CD4-positive, alpha-beta T cell treated with Interleukin-6 at 100 ng/mL for 8 hours (primary cell): ENCODE data around the gene SLC23A2.
"Not testable (repeated sequence)": the region's sequence is repeated elsewhere in the genome, so short reads cannot be mapped to it uniquely, and the experiment has no call there.

ENCODE experiments used
- DNase-seq: peaks from one replicate; pipeline ENCODE4 v3.0.0-alpha.2; 2020; ENCODE audit warnings: mixed read lengths, low spot score

Gene SLC23A2

DNA sequence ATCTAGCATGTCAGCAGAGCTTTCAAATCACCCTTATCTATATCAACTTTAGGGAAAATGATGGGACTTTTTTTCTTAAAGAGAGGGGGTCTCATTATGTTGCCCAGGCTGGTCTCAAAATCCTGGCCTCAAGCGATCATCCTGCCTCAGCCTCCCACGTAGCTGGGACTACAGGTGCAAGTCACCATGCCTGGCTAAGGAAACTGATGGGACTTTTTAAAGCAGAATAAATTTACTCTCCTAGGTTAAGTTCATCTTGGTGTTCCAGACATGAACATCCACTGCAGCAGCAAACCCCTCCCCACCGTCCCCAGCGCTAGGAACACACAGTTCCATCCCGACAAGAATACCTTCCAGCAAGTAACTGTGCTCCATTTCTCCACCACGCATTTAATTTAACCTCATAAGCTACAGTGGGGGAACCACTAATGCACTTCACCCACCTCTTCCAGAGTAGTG, 64.9 kb downstream of the SLC23A2 start:
- DNase-seq: no peak

DNA sequence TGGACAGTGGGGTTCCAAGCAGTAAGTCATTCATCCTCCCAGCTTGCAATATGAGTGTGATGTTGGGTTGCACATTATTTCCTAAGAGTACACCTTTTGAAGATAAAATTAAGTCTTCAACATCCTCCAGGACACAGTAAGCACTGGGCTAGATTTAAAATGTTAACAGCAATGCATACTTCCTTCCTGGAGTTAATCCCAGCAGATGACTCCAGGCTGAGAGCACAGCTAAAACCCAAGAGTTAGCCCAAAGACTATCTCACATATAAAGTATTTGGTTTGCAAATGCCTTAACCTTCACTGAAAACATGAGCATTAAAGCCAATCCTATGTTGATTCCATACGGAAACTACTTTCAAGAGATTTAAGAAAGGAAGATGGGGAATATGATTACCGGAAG, 69.2 kb downstream of the SLC23A2 start:
- DNase-seq: no peak

DNA sequence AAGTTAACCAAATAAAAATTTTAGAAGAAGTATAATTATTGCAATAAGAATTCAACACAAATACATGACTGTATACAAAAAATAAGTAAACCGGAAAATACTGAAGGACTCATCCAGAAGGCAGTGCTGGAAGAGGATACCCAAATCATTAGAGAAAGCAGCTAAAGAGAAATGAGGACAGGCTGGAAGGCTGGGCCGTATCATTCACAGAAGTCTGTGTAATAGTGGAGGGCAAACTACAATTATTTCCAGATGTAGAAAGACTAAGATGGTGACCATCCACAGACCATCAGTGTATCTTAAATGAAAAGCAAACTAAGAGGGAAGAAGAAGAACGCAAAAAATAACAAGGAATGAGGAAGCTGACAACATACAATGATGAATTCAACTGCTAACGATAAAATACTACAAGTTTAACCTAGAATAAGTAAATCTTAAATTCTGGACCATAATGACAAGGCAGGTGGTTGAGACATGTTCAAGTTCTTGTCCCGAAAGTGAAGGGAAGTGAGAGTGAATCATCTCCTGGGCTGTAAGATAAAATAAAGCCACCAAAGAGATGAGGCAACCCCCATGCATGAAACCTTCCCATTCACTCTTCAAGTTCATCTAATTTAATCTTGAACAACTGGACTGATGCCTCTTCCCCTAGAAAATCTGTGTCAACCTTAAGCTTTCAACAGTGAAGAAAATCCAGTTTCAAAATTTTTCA, 71.5 kb downstream of the SLC23A2 start:
- no peak for DNase-seq

DNA sequence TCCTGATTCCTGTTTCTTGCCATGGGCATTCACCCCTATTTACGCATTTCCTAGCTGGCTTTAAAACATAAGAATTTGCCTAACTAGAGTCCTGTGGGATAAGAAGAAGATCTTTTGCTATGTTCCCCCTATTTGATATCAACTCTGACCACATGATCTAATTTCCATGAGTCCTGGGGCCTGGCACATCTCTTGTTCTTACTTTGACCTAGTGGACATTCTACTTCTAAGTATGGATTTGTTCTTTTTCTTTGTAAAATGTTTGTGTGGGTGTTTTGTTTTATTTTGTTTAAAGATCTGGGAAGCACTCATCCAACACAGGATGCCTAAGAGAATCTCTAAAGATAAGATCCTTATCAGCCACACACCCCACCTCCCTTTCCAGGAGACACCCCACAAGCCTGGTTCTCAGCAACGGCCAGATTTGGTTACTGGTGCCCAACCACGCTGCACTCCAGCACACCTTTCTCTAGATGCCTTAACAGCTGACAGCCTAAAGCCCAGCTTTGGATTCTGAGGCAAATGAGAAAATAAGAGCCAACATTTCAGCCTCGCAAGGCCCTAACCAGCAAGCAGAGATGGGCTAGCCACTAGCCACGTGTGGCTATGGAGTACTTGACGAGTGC, 74.7 kb downstream of the SLC23A2 start:
- no peak for DNase-seq

DNA sequence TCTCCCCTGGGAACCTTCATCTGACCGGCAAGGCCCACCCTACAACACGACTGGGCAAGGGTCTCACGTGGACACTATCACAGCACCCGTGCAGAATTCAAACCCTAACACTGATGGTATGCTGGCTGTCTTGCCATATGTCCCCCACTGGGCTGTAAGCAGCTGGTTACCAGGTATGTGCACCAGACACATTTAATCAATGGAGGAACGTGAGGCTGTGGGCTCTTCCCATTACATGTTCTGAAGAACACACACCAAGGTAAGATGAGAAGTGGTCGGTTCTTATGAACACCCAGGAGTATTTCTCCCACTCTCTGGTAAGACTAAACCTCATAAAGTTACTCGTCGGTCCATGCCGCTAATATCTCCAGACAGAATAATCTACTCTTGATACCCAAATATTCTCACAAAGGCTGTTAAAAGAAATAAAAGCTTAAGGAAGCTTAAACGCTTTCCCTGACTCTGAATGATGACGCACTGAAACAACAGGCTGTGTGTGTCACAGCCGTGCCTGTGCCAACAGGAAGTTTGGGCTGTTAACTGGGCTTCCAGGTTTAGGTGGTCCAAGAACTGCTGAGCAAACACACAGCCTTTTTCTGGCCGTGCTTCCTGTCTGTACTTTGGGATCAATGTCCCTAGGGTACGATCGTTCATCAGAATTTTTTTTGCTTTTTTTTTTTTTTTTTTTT, 75.3 kb downstream of the SLC23A2 start:
- DNase-seq: no peak

DNA sequence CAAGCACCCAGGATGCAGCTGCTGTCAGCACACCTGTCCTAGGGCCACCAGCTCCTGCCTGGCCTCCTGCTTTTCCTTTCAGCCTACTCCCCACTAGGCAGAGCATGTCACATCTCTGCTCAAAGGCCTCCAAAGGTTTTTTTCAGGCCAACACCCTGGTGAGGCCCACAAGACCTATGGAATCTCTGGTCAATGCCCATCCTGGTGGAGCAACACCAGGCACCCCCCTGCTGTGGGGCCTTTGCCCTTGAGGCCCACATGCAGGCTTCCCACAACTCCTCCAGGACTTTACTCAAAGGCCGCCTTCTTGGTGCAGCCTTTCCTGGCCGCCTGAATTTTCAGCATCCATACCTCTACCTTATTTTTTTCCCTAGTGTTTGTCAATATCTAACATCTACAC, 76.9 kb downstream of the SLC23A2 start:
- no peak for DNase-seq

DNA sequence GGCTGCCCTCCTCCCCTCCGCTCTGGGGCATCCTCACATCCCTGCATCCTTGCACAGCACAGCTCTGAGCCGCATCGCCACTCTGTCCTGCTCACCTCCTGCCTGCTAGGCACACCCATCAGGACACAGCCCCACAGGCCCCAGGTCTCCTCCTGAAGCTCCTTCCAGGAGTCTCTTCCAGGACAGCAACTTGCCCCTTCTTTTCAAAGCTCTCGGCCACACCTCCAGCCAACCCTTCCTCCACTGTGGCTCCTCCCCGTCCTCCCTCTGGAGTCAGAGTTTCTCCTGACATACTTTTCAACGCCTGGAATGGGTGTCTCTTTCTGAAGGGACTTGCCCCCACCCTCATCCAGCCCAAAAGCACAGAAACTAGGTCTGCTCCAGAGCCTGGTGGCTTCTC, 77.3 kb downstream of the SLC23A2 start:
- no peak for DNase-seq

DNA sequence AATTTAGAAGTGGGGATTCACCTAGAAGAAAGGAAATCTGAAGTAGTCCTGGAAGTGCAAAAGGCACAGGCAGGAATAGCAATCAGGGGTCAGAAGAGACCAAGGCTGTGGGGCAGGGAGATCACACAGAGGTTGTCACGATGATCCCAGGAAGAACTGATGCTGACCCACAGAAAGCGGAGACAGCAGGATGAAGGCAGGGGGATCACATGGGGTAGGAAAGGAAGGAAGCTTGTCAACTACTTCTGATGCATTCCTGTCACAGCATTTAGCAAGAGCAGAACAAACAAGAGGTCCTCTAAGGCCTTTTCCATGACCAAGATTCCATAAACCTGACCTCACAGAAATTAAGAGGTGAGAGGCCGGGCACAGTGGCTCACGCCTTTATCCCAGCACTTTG, 79.1 kb downstream of the SLC23A2 start:
- no peak for DNase-seq

DNA sequence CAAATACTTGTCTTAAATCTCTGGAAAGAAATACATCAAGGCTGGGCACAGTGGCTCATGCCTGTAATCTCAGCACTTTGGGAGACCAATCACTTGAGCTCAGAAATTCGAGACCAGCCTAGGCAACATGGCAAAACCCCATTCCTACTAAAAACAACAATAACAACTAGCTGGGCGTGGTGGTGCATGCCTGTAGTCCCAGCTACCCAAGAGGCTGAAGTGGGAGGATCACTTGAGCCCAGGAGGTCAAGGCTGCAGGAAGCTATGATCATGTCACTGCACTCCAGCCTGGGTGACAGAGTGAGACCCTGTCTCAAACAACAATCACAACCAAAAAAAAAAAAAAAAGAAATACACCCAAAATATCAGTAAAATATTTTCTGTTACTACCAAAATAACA, 80.0 kb downstream of the SLC23A2 start:
- not testable (repeated sequence) for DNase-seq

DNA sequence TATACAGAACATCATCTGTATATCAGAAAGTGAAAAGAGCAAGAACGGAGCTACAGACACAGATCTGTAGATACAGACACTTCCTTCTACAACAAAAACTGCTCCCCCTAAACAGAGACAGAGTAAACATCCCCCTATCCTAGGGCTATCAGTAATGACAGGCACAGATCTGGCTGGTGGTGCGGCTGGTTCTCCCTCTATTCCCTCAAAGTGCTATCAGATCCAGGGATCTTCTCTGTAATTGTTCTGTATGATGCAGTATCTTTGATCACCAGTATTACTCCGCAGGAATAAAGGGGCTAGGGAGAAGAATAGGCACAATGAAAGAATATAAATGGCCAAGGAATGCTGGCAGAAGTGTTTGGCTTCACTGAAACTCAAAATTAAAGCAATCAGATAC, 80.7 kb downstream of the SLC23A2 start:
- DNase-seq: no peak

DNA sequence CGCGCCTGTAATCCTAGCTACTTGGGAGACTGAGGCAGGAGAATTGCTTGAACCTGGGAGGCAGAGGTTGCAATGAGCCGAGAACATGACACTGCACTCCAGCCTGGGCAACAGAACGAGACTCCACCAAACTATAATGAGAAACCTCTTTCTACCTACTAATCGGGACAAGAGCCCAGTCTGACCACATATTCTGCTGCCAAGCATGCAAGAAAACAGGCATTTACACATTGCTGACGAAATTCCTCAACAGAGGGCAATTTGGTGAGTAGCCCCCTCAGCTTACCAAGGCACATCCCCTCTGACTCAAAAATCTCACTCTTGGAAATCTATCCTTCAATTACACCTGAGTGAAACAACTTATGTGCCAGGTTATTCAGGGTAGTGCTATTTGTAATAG, 81.2 kb downstream of the SLC23A2 start:
- no peak for DNase-seq

DNA sequence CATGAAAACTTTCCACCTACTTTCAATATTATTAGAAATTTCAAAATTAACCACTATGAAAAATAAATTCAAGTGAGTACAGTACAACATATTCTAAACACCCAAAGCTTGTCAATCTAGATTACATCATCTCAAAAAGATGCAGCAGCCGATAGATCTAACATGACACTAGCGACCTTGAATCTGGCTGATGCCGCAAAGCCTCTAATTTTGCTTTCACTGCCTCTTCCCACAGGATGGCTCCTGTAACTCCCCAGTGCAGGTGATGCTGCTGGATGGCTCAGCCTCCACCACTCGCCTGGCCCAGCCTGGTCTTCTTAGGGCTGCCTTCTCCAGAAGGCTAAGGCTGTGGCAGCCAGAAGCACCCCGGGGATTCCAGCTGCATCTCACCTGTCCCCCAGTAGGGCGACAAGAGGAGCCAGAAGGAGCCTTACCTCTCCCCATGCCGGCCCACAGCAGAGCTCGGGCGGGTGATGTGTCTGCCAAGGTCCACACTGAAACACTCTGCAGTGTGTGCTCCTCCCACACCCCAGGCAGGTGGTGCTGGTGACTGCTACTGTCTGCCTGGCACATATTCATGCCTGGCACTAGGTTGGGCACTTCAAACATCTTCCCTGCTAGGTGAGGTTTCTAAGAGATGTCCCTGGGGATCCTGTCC, 82.1 kb downstream of the SLC23A2 start:
- no peak for DNase-seq

DNA sequence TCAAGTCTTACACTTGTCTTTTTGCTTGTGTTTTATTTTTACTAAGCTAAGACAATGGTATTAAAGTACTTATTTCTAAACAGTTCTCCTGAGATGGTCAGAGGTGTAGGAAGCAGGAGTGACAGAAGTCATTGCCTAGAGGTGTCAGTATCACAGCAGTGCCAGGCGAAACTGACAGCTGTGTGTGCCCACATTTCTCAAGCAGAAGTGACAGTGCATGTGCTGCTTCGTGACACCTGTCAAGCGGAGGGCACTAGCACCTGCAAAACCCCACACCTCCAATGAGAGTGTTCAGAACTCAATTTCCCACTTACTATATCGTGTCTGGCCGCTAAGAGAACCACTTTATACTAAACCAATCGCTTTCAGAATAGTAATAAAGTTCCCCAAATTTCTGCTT, 82.8 kb downstream of the SLC23A2 start:
- no peak for DNase-seq

DNA sequence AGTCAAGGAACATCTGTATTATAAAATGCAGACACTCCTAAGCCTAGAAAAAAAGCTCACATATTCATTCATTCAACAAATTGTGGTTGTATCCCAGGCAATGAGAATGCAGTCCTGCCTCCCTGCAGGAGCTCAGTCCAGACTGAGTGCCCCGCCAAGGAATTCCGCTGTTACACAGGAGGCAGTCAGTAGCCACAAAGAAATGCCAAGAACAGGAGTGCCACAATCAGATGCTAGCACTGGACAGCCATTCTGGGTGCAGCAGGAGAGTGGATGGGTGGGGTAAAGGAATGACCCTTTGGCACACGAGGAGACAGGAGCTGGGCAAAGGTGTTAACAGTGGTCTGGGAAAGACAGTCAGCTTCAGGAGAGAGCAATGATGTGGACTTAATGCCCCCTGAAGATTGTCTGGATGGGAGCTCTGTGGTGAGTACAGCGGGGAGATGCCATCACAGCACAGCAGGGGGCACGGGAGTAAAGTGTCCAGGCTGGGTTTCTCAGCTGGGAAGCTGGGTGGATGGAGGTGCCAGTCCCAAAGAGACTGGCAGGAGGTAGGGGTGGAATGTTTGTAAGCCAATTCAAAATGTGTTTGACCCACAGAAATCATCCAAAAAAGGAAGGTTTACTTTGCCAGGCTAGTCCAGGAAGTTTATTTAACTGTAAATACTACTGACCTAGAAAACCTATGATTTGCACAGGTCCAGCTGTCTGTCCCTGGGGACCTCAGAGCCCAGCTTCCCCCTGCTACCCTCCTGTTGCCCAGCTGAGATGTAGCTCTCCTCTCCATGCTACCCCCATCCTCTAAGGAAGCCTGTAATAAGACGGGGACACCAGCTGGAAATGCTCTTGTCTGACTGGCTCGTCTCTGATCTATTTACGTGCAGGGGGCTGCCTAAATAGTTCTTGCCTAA, 84.1 kb downstream of the SLC23A2 start:
- no peak for DNase-seq

DNA sequence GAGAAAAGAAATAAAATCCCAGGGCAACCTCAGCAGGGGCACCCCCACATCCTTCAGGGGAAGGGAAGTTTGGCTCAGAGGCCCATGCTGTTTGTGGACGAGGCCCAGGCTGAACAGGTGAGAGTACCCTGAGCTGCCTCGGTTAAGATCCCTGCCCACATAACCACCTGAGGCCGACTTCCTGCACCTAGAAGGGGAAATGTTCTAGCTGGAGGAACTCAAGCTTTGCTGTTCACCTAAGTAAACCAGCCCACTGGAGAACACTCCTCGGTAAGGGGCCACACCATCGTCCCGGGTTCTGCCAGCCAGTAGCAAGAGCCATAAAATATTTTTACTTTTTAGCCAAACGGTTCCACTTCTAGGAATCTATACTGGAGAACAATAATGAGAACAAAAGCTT, 88.2 kb downstream of the SLC23A2 start:
- no peak for DNase-seq

DNA sequence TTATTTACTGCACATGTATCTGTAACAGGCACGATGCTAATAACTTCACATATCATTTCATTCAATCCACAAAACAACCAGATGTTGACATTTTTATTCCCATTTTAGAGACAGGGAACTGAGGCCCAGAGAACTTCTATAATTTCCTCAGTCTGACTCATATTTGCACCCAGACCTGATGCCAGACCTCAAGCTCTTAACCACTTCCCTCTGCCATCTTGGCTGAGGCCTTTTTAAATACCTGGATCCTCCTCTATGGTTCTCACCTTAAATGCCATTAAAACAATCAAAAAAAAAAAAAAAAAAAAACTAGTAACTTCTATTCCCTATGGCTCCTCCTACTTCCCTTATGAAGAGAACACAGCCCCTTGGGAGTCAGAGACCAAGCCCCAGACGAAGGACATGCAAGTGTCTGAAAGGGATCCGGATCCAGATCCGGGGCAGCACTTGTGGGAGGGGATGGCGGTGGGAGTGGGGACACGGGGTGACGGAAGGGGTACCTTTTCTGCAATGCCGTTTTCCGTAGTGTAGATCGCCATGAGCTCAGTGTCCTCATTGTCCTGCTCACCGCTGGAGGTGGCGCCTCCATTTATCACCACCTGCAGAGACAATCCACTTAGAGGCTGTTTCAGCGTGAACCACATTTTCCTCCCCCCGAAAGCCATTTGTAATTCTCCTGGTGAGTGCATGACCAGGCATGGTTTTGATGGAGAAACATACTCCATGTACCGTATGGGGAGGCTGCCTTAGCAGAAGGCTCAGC, 88.7 kb downstream of the SLC23A2 start:
- DNase-seq: no peak

DNA sequence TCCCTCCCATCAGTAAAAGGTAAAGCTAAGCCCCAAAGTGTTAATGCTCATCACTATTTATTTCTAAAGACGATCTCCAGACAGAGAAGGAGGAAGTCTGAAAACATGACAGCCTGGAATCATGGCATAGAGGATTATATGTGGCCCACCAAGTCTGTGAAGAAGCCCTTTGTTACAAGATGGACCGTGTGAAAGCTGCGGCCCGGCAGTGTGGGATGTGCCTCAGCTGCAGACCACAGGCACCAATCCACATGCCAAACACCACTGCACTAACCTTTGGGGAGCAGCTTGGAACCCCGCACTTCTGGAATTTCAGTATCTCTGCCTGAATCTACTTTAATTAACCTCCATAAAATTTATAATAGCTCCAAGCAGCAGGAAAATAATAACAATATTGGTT, 90.4 kb downstream of the SLC23A2 start:
- no peak for DNase-seq

DNA sequence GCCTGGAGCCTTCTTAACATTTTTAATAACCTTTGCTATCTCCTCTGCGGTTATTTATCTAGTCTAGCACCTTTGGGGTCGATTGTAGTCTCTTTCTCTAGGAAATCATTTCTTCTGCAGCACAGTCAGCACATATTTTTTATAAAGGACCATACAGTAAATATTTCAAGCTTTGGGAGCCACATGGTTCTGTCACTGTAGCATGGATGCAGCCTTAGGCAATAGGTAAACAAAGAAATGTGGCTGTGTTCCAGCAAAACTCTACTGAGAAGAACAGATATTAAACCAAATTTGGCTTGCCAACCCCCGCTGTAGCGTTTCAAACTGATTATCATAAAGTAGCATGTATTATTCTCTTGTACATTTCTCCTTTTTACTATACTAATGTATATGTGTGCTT, 95.7 kb downstream of the SLC23A2 start:
- DNase-seq: no peak

DNA sequence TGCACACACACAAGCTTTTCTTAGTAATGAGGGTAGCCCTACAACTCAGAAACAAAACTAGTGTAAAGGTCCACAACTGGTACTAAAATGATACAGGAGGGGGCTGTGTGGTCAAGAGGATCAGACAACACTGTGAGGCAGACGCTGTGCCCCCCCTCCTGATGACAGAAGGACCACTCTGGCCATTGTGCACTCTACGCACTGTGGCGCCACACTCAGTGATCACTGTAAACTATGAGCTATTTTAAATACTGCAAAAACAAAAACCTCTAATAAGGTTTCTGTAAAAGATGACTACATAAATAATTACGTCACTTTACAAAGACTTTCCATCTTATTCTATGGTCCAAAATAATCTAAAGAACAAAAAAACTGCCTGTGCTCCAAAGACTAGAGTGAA, 96.1 kb downstream of the SLC23A2 start:
- no peak for DNase-seq

DNA sequence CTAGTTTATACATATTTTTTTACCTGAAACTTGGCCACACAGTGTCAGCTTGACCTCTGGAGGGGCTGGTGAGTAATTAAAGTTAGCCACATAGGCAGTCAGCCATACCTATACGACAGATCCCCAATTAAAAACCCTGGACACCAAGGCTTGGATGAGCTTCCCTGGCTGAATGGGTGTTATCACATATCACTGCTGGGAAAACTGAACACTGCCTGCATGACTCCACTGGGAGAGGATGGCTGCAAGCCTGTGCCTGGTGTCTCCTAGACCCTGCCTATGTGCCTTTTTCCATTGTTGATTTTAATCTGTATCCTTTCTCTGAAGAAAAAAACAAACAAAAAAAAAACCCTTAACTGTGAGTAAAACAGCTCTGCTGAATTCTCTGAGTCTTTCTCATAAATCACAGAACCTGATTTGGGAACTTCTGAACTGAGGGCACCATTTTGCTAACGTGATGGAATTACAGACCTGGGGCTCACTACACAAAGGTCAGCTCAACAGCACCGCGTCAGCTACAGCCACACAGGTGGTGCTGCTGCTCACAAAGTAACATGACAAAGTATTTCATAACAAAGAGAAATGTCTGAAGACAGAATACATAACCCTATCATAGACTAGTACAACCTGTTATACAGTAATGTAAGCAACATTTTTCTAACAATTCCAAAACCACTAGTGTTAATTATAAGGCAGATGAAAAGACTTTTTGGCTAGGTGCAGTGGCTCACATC, 97.0 kb downstream of the SLC23A2 start:
- DNase-seq: no peak
